Measurements from ENCODE around the gene ZFP90. TPM values are rescaled to one million over a fixed set of nuclear protein-coding genes. Genes with fewer than 3 reads are reported as not detected.
A peak's percentile ranks its signal among the peaks of the same experiment; 100 is the strongest.

ZFP90 gene
- total RNA-seq, 1 donor from 2014 or later: 17.7 TPM

GRCh38 chr16:68574479-68574878 lies 35.4 kb downstream of the ZFP90 start:
- H3K27me3 ChIP-seq: no peaks in the 10 kb centered on the region
- no peak for ATAC-seq
- no peak overlapping the region for H3K4me3 ChIP-seq
- H3K36me3 ChIP-seq: no peaks in the 10 kb centered on the region
- no peak for TF ChIP-seq CTCF (IDR thresholded peaks at IDR 0.05)
- DNase-seq: no peak
- peaks cover 80% of the 10 kb centered on the region for H3K9me3 ChIP-seq
- intact Hi-C loops (cut with DNase I): no loop called here
- H3K4me1 ChIP-seq: no peaks in the 10 kb centered on the region
- no peak overlapping the region for H3K27ac ChIP-seq

- ATAC-seq (no peak), DNase-seq (no peak)
- intact Hi-C loops (cut with DNase I): no loop called here
- no peak for TF ChIP-seq CTCF (IDR thresholded peaks at IDR 0.05)
- peaks cover 80% of the 10 kb centered on the region for H3K9me3 ChIP-seq
- no peaks in the 10 kb centered on the region for H3K27me3 ChIP-seq
- no peak overlapping the region for H3K27ac ChIP-seq
- H3K4me3 ChIP-seq: no peak overlapping the region
- H3K36me3 ChIP-seq: no peaks in the 10 kb centered on the region
- no peaks in the 10 kb centered on the region for H3K4me1 ChIP-seq
Measured at GRCh38 chr16:68575082-68575481, 36.0 kb downstream of the ZFP90 start.

- no peaks in the 10 kb centered on the region for H3K36me3 ChIP-seq
- H3K4me1 ChIP-seq: no peaks in the 10 kb centered on the region
- intact Hi-C loops (cut with DNase I): no loop called here
- TF ChIP-seq CTCF (IDR thresholded peaks at IDR 0.05): no peak
- ATAC-seq: no peak
- no peak for DNase-seq
- H3K9me3 ChIP-seq: peaks cover 64% of the 10 kb centered on the region
- no peaks in the 10 kb centered on the region for H3K27me3 ChIP-seq
- H3K4me3 ChIP-seq: no peak overlapping the region
- no peak overlapping the region for H3K27ac ChIP-seq
Measured at GRCh38 chr16:68577352-68577853, 38.3 kb downstream of the ZFP90 start.

- ATAC-seq: peak; percentile 95
- H3K36me3 ChIP-seq: no peaks in the 10 kb centered on the region
- intact Hi-C loops (cut with DNase I): no loop called here
- H3K27me3 ChIP-seq: no peaks in the 10 kb centered on the region
- DNase-seq: peak; percentile 88
- peaks cover 4% of the 10 kb centered on the region for H3K4me1 ChIP-seq
- no peaks in the 10 kb centered on the region for H3K9me3 ChIP-seq
- no peak overlapping the region for H3K27ac ChIP-seq
- H3K4me3 ChIP-seq: no peak overlapping the region
- TF ChIP-seq CTCF (IDR thresholded peaks at IDR 0.05): peak; percentile 68
Measured at GRCh38 chr16:68590201-68590994, 51.3 kb downstream of the ZFP90 start.

- no peaks in the 10 kb centered on the region for H3K9me3 ChIP-seq
- H3K36me3 ChIP-seq: no peaks in the 10 kb centered on the region
- TF ChIP-seq CTCF (IDR thresholded peaks at IDR 0.05): peak; percentile 36
- intact Hi-C loops (cut with DNase I): no loop called here
- no peak for DNase-seq
- H3K27me3 ChIP-seq: no peaks in the 10 kb centered on the region
- H3K4me1 ChIP-seq: peaks cover 4% of the 10 kb centered on the region
- no peak overlapping the region for H3K27ac ChIP-seq
- no peak overlapping the region for H3K4me3 ChIP-seq
- no peak for ATAC-seq
Measured at GRCh38 chr16:68592466-68593337, 53.6 kb downstream of the ZFP90 start.
